GM06990 (cell line): ENCODE results near the gene HSPB3.

Experiments
- DNase-seq: peaks from one replicate; pipeline ENCODE4 v3.0.0-alpha.2; 2011; ENCODE audit not compliant: insufficient read length; ENCODE audit errors: extremely low read depth
- H3K27me3 ChIP-seq: replicated peaks from 2 replicates; pipeline ENCODE4 v1.6.0; 2011; ENCODE audit warnings: low read length; ENCODE audit not compliant: control insufficient read depth, insufficient read depth
- H3K36me3 ChIP-seq: 2 replicates; pipeline ENCODE4 v1.5.1; 2011; ENCODE audit warnings: low read length; ENCODE audit not compliant: control insufficient read depth, insufficient read depth
- H3K4me3 ChIP-seq: replicated peaks from 2 replicates; pipeline ENCODE4 v1.5.1; 2011; ENCODE audit warnings: low read depth, mild to moderate bottlenecking, control low read depth, low read length
- CTCF ChIP-seq: IDR thresholded peaks from 2 replicates; pipeline ENCODE4 v1.5.1; 2011; ENCODE audit warnings: low read length, control low read depth, mild to moderate bottlenecking, inconsistent platforms; ENCODE audit not compliant: insufficient read depth, poor library complexity, severe bottlenecking

Gene HSPB3

DNA sequence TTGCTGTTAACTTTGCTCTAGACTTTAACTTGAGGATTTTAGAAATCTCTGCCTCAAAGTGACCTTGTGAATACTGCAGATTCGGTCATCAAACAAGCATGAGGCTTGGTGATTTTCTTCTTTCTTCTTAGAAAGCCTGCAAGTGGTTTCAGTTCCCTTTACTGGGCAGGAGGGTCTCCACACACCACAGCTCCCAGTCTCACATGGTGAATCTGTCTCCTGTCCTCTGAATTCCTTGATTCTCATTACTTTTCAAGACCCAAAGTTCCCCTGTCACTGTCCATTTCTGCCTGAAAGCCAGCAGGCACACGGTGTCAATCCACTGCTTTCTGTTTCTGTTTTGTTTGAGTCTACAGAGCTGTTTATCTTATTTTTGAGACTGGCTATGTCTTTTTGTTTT, 14.1 kb downstream of the HSPB3 start:
- H3K4me3 ChIP-seq, result no peak overlapping the region; the same call in 1 of the 2 replicates
- no peaks in the 10 kb centered on the region for H3K36me3 ChIP-seq
- no peak for DNase-seq
- H3K27me3 ChIP-seq, result no peaks in the 10 kb centered on the region
- TF ChIP-seq CTCF, result no peak

DNA sequence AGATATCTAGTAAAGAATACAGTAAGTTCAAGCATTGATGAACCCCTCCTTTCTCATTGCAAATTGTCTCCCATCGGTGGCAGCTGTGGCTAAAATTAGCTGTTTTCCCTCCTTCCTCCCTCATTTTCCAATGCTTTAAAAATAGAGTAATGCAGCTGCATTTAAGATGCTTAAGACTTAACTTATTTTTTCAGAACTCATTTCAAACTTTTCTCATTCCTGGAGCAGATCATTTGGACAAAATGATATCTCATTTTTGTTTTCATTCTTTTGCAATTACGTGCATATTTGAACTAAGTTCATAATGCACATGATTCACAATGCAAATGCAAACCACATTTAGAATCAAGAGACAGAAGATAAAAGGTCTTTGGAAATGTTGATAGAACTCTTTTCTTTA, 14.6 kb downstream of the HSPB3 start:
- TF ChIP-seq CTCF, result no peak
- no peak for DNase-seq
- Histone ChIP-seq H3K4me3 (no peak overlapping the region), H3K27me3 (no peaks in the 10 kb centered on the region), H3K36me3 (no peaks in the 10 kb centered on the region)

- no peaks in the 10 kb centered on the region for H3K36me3 ChIP-seq
- no peaks in the 10 kb centered on the region for H3K27me3 ChIP-seq
- TF ChIP-seq CTCF, result no peak
- DNase-seq, result no peak
- no peak overlapping the region for H3K4me3 ChIP-seq
These were observed 15.2 kb downstream of the HSPB3 start for GRCh38 chr5:54470677-54471076.

- no peak for TF ChIP-seq CTCF
- Histone ChIP-seq H3K36me3 (no peaks in the 10 kb centered on the region), H3K4me3 (no peak overlapping the region), H3K27me3 (no peaks in the 10 kb centered on the region)
- no peak for DNase-seq
These were observed 15.9 kb downstream of the HSPB3 start for GRCh38 chr5:54471398-54471797.

- Histone ChIP-seq H3K27me3 (no peaks in the 10 kb centered on the region), H3K4me3 (no peak overlapping the region), H3K36me3 (no peaks in the 10 kb centered on the region)
- DNase-seq, result no peak
- TF ChIP-seq CTCF, result no peak
These were observed 21.2 kb downstream of the HSPB3 start for GRCh38 chr5:54476682-54477081.

GRCh38 chr5:54477941-54478478, 22.5 kb downstream of the HSPB3 start:
- no peak for TF ChIP-seq CTCF
- Histone ChIP-seq H3K27me3 (no peaks in the 10 kb centered on the region), H3K4me3 (no peak overlapping the region), H3K36me3 (no peaks in the 10 kb centered on the region)
- DNase-seq, result no peak
